Neural progenitor cell (in vitro differentiated cells): ENCODE data around the gene STEEP1.

Experiments
- CTCF ChIP-seq: fragments of 200-600 bp; sonication (generic); IDR thresholded peaks from 2 replicates; pipeline ENCODE4 v1.5.1; 2017; ENCODE audit warnings: antibody characterized with exemption, mild to moderate bottlenecking
- EZH2 ChIP-seq: fragments of 200-600 bp; sonication (generic); IDR thresholded peaks from 2 replicates; pipeline ENCODE4 v1.6.1; 2017; ENCODE audit warnings: antibody characterized with exemption, mild to moderate bottlenecking, moderate library complexity

DNA sequence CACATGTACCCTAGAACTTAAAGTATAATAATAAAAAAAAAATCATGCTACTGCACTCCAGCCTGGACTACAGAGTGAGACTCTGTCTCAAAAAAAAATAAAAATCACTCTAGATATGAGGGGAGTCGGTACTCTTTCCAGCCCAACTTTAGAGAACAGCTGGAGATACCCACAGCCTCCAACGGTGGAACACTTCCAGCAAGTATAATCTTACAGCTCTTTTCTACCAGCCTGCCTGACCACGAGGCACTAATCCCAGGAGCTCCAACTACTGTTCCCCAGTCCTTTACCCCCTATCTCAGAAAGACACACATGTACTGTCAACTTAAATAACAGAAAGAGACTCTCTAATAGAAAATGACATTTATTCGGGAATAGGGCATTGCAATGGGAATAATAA is 46.8 kb downstream of the STEEP1 start:
- no peak for TF ChIP-seq CTCF
- TF ChIP-seq EZH2 = no peak
